Measurements from ENCODE around the gene LRRC71. TPM values are rescaled to one million over a fixed set of nuclear protein-coding genes. Genes with fewer than 3 reads are reported as not detected.

The LRRC71 gene
- total and polyA plus RNA-seq, 10 donors, result 0.03 to 0.51 (median 0.33) TPM; not detected in 4

DNA sequence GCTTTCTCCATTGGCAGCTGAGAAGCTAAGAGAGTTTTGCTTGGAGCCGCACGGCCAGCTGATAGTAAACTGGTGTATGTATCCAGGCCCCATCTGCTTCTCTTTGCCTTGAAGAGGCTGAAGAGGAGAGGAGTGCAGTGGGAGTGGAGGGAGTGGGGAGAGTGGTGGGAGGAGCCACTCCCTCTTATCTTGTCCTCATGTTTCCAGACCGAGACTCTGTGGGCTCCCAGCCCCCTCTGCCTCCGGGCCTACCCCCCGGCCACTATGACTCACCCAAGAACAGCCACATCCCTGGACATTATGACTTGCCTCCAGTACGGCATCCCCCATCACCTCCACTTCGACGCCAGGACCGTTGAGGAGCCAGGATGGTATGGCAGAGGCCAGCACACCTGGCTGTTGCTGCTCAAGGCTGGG lies 6.0 kb upstream of the LRRC71 start:
- DNase-seq, result no peak
- H3K27ac ChIP-seq, result no peak overlapping the region
- peaks cover 0 to 9% (median 0%) of the 10 kb centered on the region in 8 donors for H3K9me3 ChIP-seq
- H3K4me3 ChIP-seq, result no peak overlapping the region
- H3K27me3 ChIP-seq (replicated peaks in 1 of 7), result peaks cover 0 to 62% (median 0%) of the 10 kb centered on the region in 7 donors
- intact Hi-C loops (cut with DNase I; ENCODE audit: low total_unique reads), result no loop called here
- TF ChIP-seq POLR2AphosphoS5 (IDR thresholded peaks at IDR 0.05), result peak in 1 of 3 donors; percentile 24
- TF ChIP-seq, protein P1, sequence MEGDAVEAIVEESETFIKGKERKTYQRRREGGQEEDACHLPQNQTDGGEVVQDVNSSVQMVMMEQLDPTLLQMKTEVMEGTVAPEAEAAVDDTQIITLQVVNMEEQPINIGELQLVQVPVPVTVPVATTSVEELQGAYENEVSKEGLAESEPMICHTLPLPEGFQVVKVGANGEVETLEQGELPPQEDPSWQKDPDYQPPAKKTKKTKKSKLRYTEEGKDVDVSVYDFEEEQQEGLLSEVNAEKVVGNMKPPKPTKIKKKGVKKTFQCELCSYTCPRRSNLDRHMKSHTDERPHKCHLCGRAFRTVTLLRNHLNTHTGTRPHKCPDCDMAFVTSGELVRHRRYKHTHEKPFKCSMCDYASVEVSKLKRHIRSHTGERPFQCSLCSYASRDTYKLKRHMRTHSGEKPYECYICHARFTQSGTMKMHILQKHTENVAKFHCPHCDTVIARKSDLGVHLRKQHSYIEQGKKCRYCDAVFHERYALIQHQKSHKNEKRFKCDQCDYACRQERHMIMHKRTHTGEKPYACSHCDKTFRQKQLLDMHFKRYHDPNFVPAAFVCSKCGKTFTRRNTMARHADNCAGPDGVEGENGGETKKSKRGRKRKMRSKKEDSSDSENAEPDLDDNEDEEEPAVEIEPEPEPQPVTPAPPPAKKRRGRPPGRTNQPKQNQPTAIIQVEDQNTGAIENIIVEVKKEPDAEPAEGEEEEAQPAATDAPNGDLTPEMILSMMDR (IDR thresholded peaks at IDR 0.05 in 8 of 11, conservative IDR thresholded peaks at IDR 0.05 in 3 of 11), result no peak
- H3K4me1 ChIP-seq, result peaks cover 0 to 30% (median 2%) of the 10 kb centered on the region in 6 donors
- WGBS, 5 donors, result 77 to 90% (median 81%) methylated on average over 8 to 9 of the region's 9 CpGs
- peaks cover 0 to 61% (median 7%) of the 10 kb centered on the region in 6 donors for H3K36me3 ChIP-seq

DNA sequence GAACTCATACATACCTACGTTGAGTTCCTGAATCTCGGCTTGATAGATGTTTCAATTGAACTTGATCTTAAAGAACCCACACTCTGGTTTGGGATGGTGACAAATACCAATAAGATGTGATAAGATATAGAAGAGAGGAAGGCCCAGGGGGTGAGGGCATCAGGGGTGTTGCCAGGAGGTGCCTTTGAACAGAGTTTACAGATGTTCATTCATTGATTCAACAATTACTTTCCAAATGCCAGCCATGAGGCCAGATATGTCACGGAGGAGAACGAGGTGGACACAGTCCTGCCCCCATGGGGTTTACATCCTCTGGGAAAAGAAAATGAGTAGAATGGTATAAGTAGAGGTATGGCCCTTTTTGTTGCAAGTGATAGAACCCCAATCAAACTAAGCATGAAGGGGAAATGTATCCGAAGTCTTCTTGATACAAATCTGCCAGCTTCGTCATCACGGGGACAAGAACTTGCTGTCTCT lies 659 bp downstream of the LRRC71 start:
- TF ChIP-seq, protein P1 (IDR thresholded peaks at IDR 0.05 in 8 of 11, conservative IDR thresholded peaks at IDR 0.05 in 3 of 11), result no peak
- TF ChIP-seq POLR2AphosphoS5 (IDR thresholded peaks at IDR 0.05) (no peak), POLR2A (IDR thresholded peaks at IDR 0.05) (no peak)
- Histone ChIP-seq H3K4me1 (peaks cover 3 to 34% (median 20%) of the 10 kb centered on the region in 6 donors), H3K36me3 (peaks cover 0 to 7% (median 0%) of the 10 kb centered on the region in 6 donors), H3K27ac (no peak overlapping the region), H3K4me3 (no peak overlapping the region), H3K9me3 (peaks cover 0 to 9% (median 0%) of the 10 kb centered on the region in 8 donors), H3K27me3 (replicated peaks in 1 of 7) (peaks cover 8 to 94% (median 58%) of the 10 kb centered on the region in 7 donors)
- WGBS, 5 donors, result 69 to 71% (median 69%) methylated on average over 7 of the region's 7 CpGs
- DNase-seq, result no peak
- intact Hi-C loops (cut with DNase I; ENCODE audit: low total_unique reads), result no loop called here

DNA sequence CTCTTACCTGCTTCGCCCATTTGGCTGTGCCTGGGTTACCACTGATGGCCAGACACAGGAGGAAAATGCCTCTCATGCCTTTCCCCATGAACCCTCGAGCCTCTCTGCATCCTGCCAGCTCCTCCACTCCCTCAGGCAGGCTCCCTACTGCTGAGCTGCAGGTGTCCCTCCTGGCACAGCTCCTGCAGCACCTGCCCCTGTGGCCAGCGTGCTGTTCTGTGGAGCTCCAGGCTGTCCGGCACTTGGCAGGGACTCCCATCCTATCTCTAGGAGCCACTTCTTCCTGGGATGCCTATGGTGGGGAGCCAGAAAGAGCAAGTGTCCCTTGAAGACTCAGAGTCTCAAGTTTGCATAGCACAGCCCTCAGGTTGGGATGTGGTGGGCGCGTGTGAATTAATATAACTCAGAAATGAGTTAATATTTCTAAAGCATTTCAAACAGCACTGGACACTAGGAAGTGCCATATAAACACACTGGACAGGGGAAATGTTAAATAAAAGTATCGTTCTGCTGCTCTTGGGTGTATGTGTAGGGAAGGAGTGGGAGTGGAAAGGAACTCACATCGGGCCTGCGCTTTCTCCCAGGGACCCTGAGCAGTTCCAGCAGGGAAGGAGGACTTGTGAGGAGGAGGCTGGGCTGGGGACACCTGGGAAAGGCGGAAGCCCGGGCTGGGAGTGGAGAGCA lies 2.7 kb downstream of the LRRC71 start:
- Histone ChIP-seq H3K27me3 (replicated peaks in 1 of 7) (peaks cover 8 to 96% (median 76%) of the 10 kb centered on the region in 7 donors), H3K9me3 (peaks cover 0 to 3% (median 0%) of the 10 kb centered on the region in 8 donors), H3K27ac (no peak overlapping the region), H3K36me3 (no peaks in the 10 kb centered on the region), H3K4me1 (peaks cover 8 to 54% (median 30%) of the 10 kb centered on the region in 6 donors), H3K4me3 (peak overlapping the region in 1 of 8 donors; percentile 44)
- WGBS, 5 donors, result 16 to 19% (median 19%) methylated on average over 11 of the region's 11 CpGs
- intact Hi-C loops (cut with DNase I; ENCODE audit: low total_unique reads), result no loop called here
- DNase-seq, result no peak
- TF ChIP-seq POLR2A (IDR thresholded peaks at IDR 0.05) (no peak), POLR2AphosphoS5 (IDR thresholded peaks at IDR 0.05) (no peak)
- TF ChIP-seq, protein P1 (IDR thresholded peaks at IDR 0.05 in 8 of 11, conservative IDR thresholded peaks at IDR 0.05 in 3 of 11), result no peak

Data from spleen (tissue), 11 donors.